OCI-LY7 (cell line): ENCODE data around the gene CCDC81. TPM values are rescaled to one million over a fixed set of nuclear protein-coding genes. Genes with fewer than 3 reads are reported as not detected.

Source experiments
- BruUV-seq: library from RNA; stranded (reverse); fragments of 400-500 nt; replicated peaks from 2 replicates; lab custom pipeline; 2021; lab: Mats Ljungman, UMichigan
- CTCF ChIA-PET: fragments of 300-600 bp; sonication (Branson Sonifier 250); formaldehyde crosslinking; loops from one replicate; lab custom pipeline; 2022; ENCODE audit warnings: antibody characterized with exemption; ENCODE audit not compliant: unreplicated experiment; lab: Charles Lee
- POLR2A ChIA-PET: fragments of 300-600 bp; sonication (Branson Sonifier 250); formaldehyde crosslinking; loops from one replicate; lab custom pipeline; 2022; ENCODE audit warnings: antibody characterized with exemption; lab: Charles Lee
- DNase-seq: peaks from one replicate; pipeline ENCODE4 v3.0.0-alpha.2; 2015; ENCODE audit warnings: low spot score
- H2AFZ ChIP-seq: fragments of 200-600 bp; sonication (generic), shearing (Covaris generic); 2 replicates; pipeline ENCODE4 v1.6.1; 2014; ENCODE audit warnings: mild to moderate bottlenecking, antibody characterized with exemption, low read length, moderate library complexity
- H3K27ac ChIP-seq: fragments of 200-600 bp; sonication (generic); 2 replicates; pipeline ENCODE4 v1.5.1; 2014; ENCODE audit warnings: mixed run types, low read depth, mild to moderate bottlenecking, moderate library complexity, low read length, inconsistent platforms; ENCODE audit not compliant: poor library complexity, severe bottlenecking
- H3K36me3 ChIP-seq: fragments of 200-600 bp; sonication (generic); 2 replicates; pipeline ENCODE4 v1.6.1; 2014; ENCODE audit warnings: mild to moderate bottlenecking, antibody characterized with exemption, low read length, moderate library complexity, mixed read lengths; ENCODE audit not compliant: insufficient read depth
- H3K4me1 ChIP-seq: fragments of 200-600 bp; sonication (generic); 2 replicates; pipeline ENCODE4 v1.5.1; 2014; ENCODE audit warnings: mild to moderate bottlenecking, low read length; ENCODE audit not compliant: insufficient read depth, poor library complexity, severe bottlenecking
- H3K4me2 ChIP-seq: fragments of 200-600 bp; sonication (generic); 2 replicates; pipeline ENCODE4 v1.6.1; 2014; ENCODE audit warnings: mild to moderate bottlenecking, low read length
- H3K4me3 ChIP-seq: fragments of 200-600 bp; sonication (generic); 2 replicates; pipeline ENCODE4 v1.5.1; 2014; ENCODE audit warnings: mild to moderate bottlenecking, low read depth, low read length; ENCODE audit not compliant: poor library complexity, severe bottlenecking
- H3K79me2 ChIP-seq: fragments of 200-600 bp; sonication (generic); 2 replicates; pipeline ENCODE4 v1.6.1; 2016; ENCODE audit warnings: low read depth, mild to moderate bottlenecking, low read length, moderate library complexity, mixed read lengths; ENCODE audit not compliant: insufficient read depth
- H3K9me2 ChIP-seq: fragments of 200-600 bp; sonication (generic); 2 replicates; pipeline ENCODE4 v1.6.1; 2016; ENCODE audit warnings: mild to moderate bottlenecking, low read length, mixed read lengths; ENCODE audit not compliant: insufficient read depth
- H3K9me3 ChIP-seq: fragments of 200-600 bp; sonication (generic); 2 replicates; pipeline ENCODE4 v1.6.1; 2014; ENCODE audit warnings: mild to moderate bottlenecking, mixed run types, low read length, mixed read lengths
- H4K20me1 ChIP-seq: fragments of 200-600 bp; sonication (generic); 2 replicates; pipeline ENCODE4 v1.6.1; 2014; ENCODE audit warnings: mild to moderate bottlenecking, antibody characterized with exemption, low read length, moderate library complexity, mixed read lengths; ENCODE audit not compliant: insufficient read depth
- EZH2phosphoT487 ChIP-seq: fragments of 200-600 bp; sonication (generic); IDR thresholded peaks from 2 replicates; pipeline ENCODE4 v1.6.1; 2018; ENCODE audit warnings: low read depth, borderline replicate concordance, mild to moderate bottlenecking, mixed run types, antibody characterized with exemption, low read length, moderate library complexity, mixed read lengths
- intact Hi-C: fragments of 100-400 bp; cut with micrococcal nuclease; formaldehyde crosslinking; loops from one replicate; pipeline ENCODE4 v1.10.0; 2022; ENCODE audit not compliant: unreplicated experiment
- total RNA-seq, 2 experiments: library from RNA; depleted of rRNA in 1 of 2; stranded (reverse); fragments of >200 nt in 1 of 2; shearing (Covaris generic) in 1 of 2; gene quantifications; 2 replicates each; pipeline ENCODE4 v1.2.3, GENCODE V29; 2014 to 2022
- TF ChIP-seq, protein P1 (sequence below): fragments of 200-600 bp; sonication (generic); conservative IDR thresholded peaks from 2 replicates; pipeline ENCODE4 v1.5.1; 2014; ENCODE audit warnings: mild to moderate bottlenecking, antibody characterized with exemption, low read length, moderate library complexity, mixed read lengths

The CCDC81 gene
- total RNA-seq, 2 experiments from 2014 or later = 0.41 to 1.0 TPM

DNA sequence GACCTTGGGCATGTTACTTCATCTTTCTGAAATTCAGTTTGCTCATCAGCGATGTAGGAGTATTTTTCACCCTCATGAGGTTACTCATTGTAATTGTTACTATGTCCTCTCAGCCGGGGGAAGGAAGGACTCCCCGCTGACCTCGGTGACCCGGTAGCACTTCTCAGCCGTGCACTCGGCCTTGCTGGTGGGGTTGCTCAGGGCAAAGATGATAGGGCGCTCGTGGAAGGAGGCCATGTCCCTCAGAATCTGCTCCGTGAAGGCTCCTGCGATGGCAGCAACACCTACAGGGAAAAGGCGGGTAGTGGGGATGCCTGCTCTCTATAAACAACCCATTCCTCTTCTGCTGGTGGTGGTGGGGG lies 72.2 kb downstream of the CCDC81 start:
- H3K4me1 ChIP-seq = no peaks in the 10 kb centered on the region
- intact Hi-C loops = no loop called here
- no peaks in the 10 kb centered on the region for H3K36me3 ChIP-seq
- no peak for TF ChIP-seq EZH2phosphoT487
- TF ChIP-seq, protein P1, sequence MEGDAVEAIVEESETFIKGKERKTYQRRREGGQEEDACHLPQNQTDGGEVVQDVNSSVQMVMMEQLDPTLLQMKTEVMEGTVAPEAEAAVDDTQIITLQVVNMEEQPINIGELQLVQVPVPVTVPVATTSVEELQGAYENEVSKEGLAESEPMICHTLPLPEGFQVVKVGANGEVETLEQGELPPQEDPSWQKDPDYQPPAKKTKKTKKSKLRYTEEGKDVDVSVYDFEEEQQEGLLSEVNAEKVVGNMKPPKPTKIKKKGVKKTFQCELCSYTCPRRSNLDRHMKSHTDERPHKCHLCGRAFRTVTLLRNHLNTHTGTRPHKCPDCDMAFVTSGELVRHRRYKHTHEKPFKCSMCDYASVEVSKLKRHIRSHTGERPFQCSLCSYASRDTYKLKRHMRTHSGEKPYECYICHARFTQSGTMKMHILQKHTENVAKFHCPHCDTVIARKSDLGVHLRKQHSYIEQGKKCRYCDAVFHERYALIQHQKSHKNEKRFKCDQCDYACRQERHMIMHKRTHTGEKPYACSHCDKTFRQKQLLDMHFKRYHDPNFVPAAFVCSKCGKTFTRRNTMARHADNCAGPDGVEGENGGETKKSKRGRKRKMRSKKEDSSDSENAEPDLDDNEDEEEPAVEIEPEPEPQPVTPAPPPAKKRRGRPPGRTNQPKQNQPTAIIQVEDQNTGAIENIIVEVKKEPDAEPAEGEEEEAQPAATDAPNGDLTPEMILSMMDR = no peak
- BruUV-seq = no TSS peak
- ChIA-PET CTCF (no interaction called here), POLR2A (no interaction called here)
- H3K4me3 ChIP-seq = no peak overlapping the region
- H3K4me2 ChIP-seq = no peak overlapping the region
- DNase-seq = no peak
- H3K9me3 ChIP-seq = no peaks in the 10 kb centered on the region
- H2AFZ ChIP-seq = no peak overlapping the region
- no peaks in the 10 kb centered on the region for H4K20me1 ChIP-seq
- H3K27ac ChIP-seq = no peak overlapping the region
- no peaks in the 10 kb centered on the region for H3K79me2 ChIP-seq
- H3K9me2 ChIP-seq = no peaks in the 10 kb centered on the region

GRCh38 chr11:86447763-86448480 lies 73.2 kb downstream of the CCDC81 start:
- H2AFZ ChIP-seq = no peak overlapping the region
- POLR2A ChIA-PET = interaction anchor here (0.6 kb wide), 2 partner anchors 345 to 1607 kb away, joined by 3 read pairs; no protein-coding TSS in a partner anchor
- BruUV-seq = no TSS peak
- no peak for DNase-seq
- no peaks in the 10 kb centered on the region for H3K36me3 ChIP-seq
- CTCF ChIA-PET = no interaction called here
- no peaks in the 10 kb centered on the region for H3K79me2 ChIP-seq
- no peak overlapping the region for H3K4me2 ChIP-seq
- TF ChIP-seq EZH2phosphoT487 = no peak
- TF ChIP-seq, protein P1 = no peak
- H3K9me3 ChIP-seq = no peaks in the 10 kb centered on the region
- H3K4me3 ChIP-seq = no peak overlapping the region
- no peaks in the 10 kb centered on the region for H3K9me2 ChIP-seq
- no peaks in the 10 kb centered on the region for H3K4me1 ChIP-seq
- intact Hi-C loops = no loop called here
- H3K27ac ChIP-seq = no peak overlapping the region
- H4K20me1 ChIP-seq = no peaks in the 10 kb centered on the region

DNA sequence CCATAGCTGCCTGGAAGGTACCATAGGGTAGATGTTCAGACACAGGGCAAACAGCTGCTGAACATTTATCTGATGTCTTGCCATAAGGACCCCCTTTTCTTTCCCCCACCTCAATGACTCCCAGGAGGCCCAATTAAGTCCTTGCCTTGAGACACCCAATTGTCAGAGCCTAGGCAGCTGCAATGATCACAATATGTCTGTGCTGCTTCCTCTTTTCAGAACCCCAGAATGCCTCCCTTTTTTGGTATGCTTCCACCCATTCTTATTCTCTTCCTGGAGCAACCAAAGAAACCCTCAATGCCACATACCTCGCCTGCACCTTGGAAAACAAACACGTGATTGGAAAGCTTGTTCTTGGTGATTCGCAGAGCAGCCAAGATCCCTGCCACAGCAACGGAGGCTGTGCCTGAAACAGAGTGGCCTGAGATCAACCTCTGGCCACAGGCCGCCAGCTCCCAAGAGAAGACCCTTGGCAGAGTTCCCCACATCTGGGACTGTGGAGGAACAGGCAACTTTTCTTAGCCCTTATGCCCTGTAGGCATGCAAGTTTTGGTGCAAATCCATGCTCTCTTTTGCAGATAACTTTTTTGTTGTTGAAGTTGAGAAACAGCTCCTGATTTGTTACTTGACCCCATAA lies 75.4 kb downstream of the CCDC81 start:
- Histone ChIP-seq H3K4me2 (no peak overlapping the region), H3K79me2 (no peaks in the 10 kb centered on the region), H3K4me1 (no peaks in the 10 kb centered on the region), H4K20me1 (no peaks in the 10 kb centered on the region), H3K9me3 (no peaks in the 10 kb centered on the region), H3K4me3 (no peak overlapping the region), H3K9me2 (no peaks in the 10 kb centered on the region), H3K27ac (no peak overlapping the region), H3K36me3 (no peaks in the 10 kb centered on the region), H2AFZ (no peak overlapping the region)
- ChIA-PET CTCF (no interaction called here), POLR2A (no interaction called here)
- no peak for DNase-seq
- no TSS peak for BruUV-seq
- TF ChIP-seq, protein P1 = no peak
- TF ChIP-seq EZH2phosphoT487 = no peak
- intact Hi-C loops = no loop called here
